Osteoblast (primary cell): ENCODE results near the gene DCTN5. TPM values are rescaled to one million over a fixed set of nuclear protein-coding genes. Genes with fewer than 3 reads are reported as not detected.

Experiments used
- DNase-seq: peaks from one replicate; pipeline ENCODE4 v3.0.0; 2011; ENCODE audit warnings: low spot score, mixed read lengths; ENCODE audit not compliant: insufficient read length; ENCODE audit errors: missing footprints
- H2AFZ ChIP-seq: 2 replicates; pipeline ENCODE4 v1.6.0; 2011; ENCODE audit warnings: mild to moderate bottlenecking, low read length
- H3K27ac ChIP-seq: 2 replicates; pipeline ENCODE4 v1.5.1; 2011; ENCODE audit warnings: mild to moderate bottlenecking, low read depth, low read length, moderate library complexity
- H3K27me3 ChIP-seq: 2 replicates; pipeline ENCODE4 v1.6.0; 2012; ENCODE audit warnings: mild to moderate bottlenecking, control low read depth, inconsistent platforms, low read length, moderate library complexity; ENCODE audit not compliant: insufficient read depth
- H3K36me3 ChIP-seq: 2 replicates; pipeline ENCODE4 v1.5.1; 2011; ENCODE audit warnings: mild to moderate bottlenecking, low read length, control low read depth, moderate library complexity; ENCODE audit not compliant: insufficient read depth
- H3K4me1 ChIP-seq: 2 replicates; pipeline ENCODE4 v1.5.1; 2011; ENCODE audit warnings: mild to moderate bottlenecking, low read length, control low read depth, moderate library complexity; ENCODE audit not compliant: insufficient read depth
- H3K4me2 ChIP-seq: 2 replicates; pipeline ENCODE4 v1.6.0; 2011; ENCODE audit warnings: mild to moderate bottlenecking, low read length; ENCODE audit not compliant: insufficient read depth
- H3K4me3 ChIP-seq: fragments of 200-600 bp; sonication (generic); 3 replicates; pipeline ENCODE4 v1.5.1; 2012; ENCODE audit warnings: mild to moderate bottlenecking, low read length, inconsistent platforms; ENCODE audit not compliant: insufficient read depth
- H3K79me2 ChIP-seq: 2 replicates; pipeline ENCODE4 v1.6.0; 2012; ENCODE audit warnings: mild to moderate bottlenecking, low read length, control low read depth, inconsistent platforms; ENCODE audit not compliant: insufficient read depth
- H3K9me3 ChIP-seq: 2 replicates; pipeline ENCODE4 v1.5.1; 2011; ENCODE audit warnings: low read depth, low read length, control low read depth
- H4K20me1 ChIP-seq: 2 replicates; pipeline ENCODE4 v1.6.0; 2012; ENCODE audit warnings: mild to moderate bottlenecking, low read length, control low read depth; ENCODE audit not compliant: insufficient read depth
- total RNA-seq: library from RNA; depleted of rRNA; stranded (reverse); fragments of >200 nt; gene quantifications from 2 replicates; pipeline ENCODE4 v1.2.3, GENCODE V29; 2012
- TF ChIP-seq, protein P1 (sequence below): IDR thresholded peaks from 2 replicates; pipeline ENCODE4 v1.5.1; 2011; ENCODE audit warnings: mild to moderate bottlenecking, low read depth, low read length, moderate library complexity; ENCODE audit errors: extremely low read depth

DCTN5 gene
- total RNA-seq, 1 donor, result 35.5 TPM

DNA sequence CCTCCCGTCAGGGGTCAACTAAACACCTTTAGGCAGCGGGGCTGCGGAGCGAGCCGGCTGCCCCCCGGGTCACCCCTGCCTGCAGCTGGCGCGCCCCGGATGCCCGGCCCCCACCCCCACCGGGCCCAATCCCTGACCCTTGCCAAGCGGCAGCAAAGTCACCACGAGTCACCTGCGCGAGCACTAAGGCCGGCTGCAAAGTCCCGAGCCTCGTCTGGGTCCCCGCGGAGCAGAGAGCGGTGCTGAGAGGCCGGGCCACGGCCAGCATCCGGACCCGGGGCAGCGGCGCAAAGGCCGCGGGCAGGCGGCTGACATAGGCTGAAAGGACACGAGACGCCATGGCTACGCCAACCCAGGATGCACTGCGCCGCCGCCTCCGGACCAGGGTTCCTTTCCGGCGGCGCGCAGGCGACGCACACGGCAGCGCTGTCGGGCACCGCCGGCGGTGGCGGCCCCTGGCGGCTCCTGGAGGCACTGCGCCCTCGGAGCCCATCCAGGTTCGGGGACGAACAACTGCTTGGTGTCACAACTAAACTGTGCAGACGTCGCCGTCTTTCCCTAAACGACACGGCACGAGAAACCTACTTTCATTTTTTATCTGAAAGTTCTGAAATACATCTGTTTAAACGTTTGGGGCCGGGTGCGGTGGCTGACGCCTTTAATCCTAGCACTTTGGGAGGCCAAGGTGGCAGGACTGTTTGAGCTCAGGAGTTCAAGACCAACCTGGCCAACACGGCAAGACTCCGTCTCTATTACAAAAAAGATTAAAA is 45.1 kb upstream of the DCTN5 start, which contains the start of gene NDUFAB1:
Gene NDUFAB1, minus strand, starts transcription at position 366 of the 770 bp plus-strand sequence. Its CDS starts 26 bp downstream, at position 340.
- TF ChIP-seq, protein P1, sequence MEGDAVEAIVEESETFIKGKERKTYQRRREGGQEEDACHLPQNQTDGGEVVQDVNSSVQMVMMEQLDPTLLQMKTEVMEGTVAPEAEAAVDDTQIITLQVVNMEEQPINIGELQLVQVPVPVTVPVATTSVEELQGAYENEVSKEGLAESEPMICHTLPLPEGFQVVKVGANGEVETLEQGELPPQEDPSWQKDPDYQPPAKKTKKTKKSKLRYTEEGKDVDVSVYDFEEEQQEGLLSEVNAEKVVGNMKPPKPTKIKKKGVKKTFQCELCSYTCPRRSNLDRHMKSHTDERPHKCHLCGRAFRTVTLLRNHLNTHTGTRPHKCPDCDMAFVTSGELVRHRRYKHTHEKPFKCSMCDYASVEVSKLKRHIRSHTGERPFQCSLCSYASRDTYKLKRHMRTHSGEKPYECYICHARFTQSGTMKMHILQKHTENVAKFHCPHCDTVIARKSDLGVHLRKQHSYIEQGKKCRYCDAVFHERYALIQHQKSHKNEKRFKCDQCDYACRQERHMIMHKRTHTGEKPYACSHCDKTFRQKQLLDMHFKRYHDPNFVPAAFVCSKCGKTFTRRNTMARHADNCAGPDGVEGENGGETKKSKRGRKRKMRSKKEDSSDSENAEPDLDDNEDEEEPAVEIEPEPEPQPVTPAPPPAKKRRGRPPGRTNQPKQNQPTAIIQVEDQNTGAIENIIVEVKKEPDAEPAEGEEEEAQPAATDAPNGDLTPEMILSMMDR, result peak; percentile 93
- peak; percentile 98 for DNase-seq
- Histone ChIP-seq H3K4me3 (peak within 1 kb of the TSS; percentile 89), H2AFZ (peak within 1 kb of the TSS; percentile 94), H3K27me3 (no peaks in the 10 kb centered on the region), H3K27ac (peak within 1 kb of the TSS; percentile 67), H3K9me3 (no peaks in the 10 kb centered on the region), H3K79me2 (peaks cover 48% of the 10 kb centered on the region), H3K36me3 (peaks cover 27% of the 10 kb centered on the region), H3K4me2 (peak within 1 kb of the TSS; percentile 81), H4K20me1 (peaks cover 28% of the 10 kb centered on the region), H3K4me1 (peaks cover 8% of the 10 kb centered on the region)

- H3K36me3 ChIP-seq, result peaks cover 22% of the 10 kb centered on the region
- H3K27ac ChIP-seq, result peak overlapping the region; percentile 67
- H3K4me1 ChIP-seq, result peaks cover 8% of the 10 kb centered on the region
- H2AFZ ChIP-seq, result peak overlapping the region; percentile 94
- no peak overlapping the region for H3K4me2 ChIP-seq
- H3K27me3 ChIP-seq, result no peaks in the 10 kb centered on the region
- H3K79me2 ChIP-seq, result peaks cover 37% of the 10 kb centered on the region
- no peak for DNase-seq
- no peaks in the 10 kb centered on the region for H3K9me3 ChIP-seq
- TF ChIP-seq, protein P1, result peak; percentile 40
- peaks cover 19% of the 10 kb centered on the region for H4K20me1 ChIP-seq
- no peak overlapping the region for H3K4me3 ChIP-seq
Measured at GRCh38 chr16:23597003-23597756, 44.1 kb upstream of the DCTN5 start.

DNA sequence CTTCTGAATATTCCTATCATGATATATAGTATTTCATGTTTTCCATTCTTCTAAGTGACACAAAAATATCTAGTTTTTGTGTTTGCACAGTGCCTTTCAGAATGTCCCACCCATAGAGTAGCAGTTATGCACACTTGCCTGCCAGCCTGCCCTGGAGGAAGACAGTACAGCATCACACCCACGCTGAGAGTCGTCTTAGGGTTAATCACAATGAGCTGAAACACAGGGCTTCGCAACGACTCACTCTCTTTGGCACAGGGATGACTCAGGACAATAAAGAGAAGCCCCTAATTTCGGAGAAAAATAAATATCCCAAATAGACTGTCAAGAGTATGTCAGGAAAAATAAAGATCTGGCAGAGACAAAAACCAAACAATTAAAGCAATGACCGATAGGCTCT is 33.5 kb upstream of the DCTN5 start:
- peaks cover 21% of the 10 kb centered on the region for H3K36me3 ChIP-seq
- peak overlapping the region; percentile 59 for H3K4me2 ChIP-seq
- no peaks in the 10 kb centered on the region for H3K27me3 ChIP-seq
- TF ChIP-seq, protein P1, result no peak
- no peak for DNase-seq
- H3K9me3 ChIP-seq, result no peaks in the 10 kb centered on the region
- H3K79me2 ChIP-seq, result no peaks in the 10 kb centered on the region
- H4K20me1 ChIP-seq, result no peaks in the 10 kb centered on the region
- peaks cover 16% of the 10 kb centered on the region for H3K4me1 ChIP-seq
- H3K4me3 ChIP-seq, result peak overlapping the region; percentile 3
- peak overlapping the region; percentile 21 for H2AFZ ChIP-seq
- peak overlapping the region; percentile 73 for H3K27ac ChIP-seq

GRCh38 chr16:23608194-23608593 is 33.1 kb upstream of the DCTN5 start:
- DNase-seq, result peak; percentile 86
- H3K27me3 ChIP-seq, result no peaks in the 10 kb centered on the region
- no peaks in the 10 kb centered on the region for H3K9me3 ChIP-seq
- H4K20me1 ChIP-seq, result no peaks in the 10 kb centered on the region
- H3K36me3 ChIP-seq, result peaks cover 17% of the 10 kb centered on the region
- H2AFZ ChIP-seq, result peak overlapping the region; percentile 21
- TF ChIP-seq, protein P1, result no peak
- H3K4me1 ChIP-seq, result peaks cover 16% of the 10 kb centered on the region
- H3K4me3 ChIP-seq, result peak overlapping the region; percentile 3
- H3K4me2 ChIP-seq, result peak overlapping the region; percentile 59
- H3K79me2 ChIP-seq, result no peaks in the 10 kb centered on the region
- peak overlapping the region; percentile 73 for H3K27ac ChIP-seq
